Colonic mucosa (tissue), 4 donors: ENCODE data around the gene CTCFL. TPM values are rescaled to one million over a fixed set of nuclear protein-coding genes. Genes with fewer than 3 reads are reported as not detected.

Source experiments
- DNase-seq: peaks from one replicate; pipeline ENCODE4 v3.0.0-alpha.2; 2020
- H3K27ac ChIP-seq: fragments of 200-600 bp; one replicate; pipeline ENCODE4 v1.8.0; 2021
- H3K27me3 ChIP-seq: fragments of 200-600 bp; one replicate; pipeline ENCODE4 v1.8.0; 2021
- H3K36me3 ChIP-seq: fragments of 200-600 bp; one replicate; pipeline ENCODE4 v1.8.0; 2021
- H3K4me1 ChIP-seq: fragments of 200-600 bp; one replicate; pipeline ENCODE4 v1.8.0; 2021; ENCODE audit warnings: mild to moderate bottlenecking
- H3K4me3 ChIP-seq: fragments of 200-600 bp; one replicate; pipeline ENCODE4 v1.8.0; 2021
- H3K9ac ChIP-seq, 2 donors: one replicate each; pipeline ENCODE4 v1.7.0; 2013; ENCODE audit warnings: control low read depth in 2 of 2, low read depth in 2 of 2, low read length in 2 of 2
- H3K9me3 ChIP-seq: fragments of 200-600 bp; one replicate; pipeline ENCODE4 v1.8.0; 2021
- intact Hi-C: fragments of 100-400 bp; cut with DNase I; formaldehyde crosslinking; loops from one replicate; pipeline ENCODE4 v1.14.1; 2022
- total RNA-seq, 2 donors: library from RNA; stranded (reverse); fragmentation: NEBNext Ultra II Directional in 1 of 2; extraction: Animal tissue kit (Norgen Biotek cat#: 25700) in 1 of 2; gene quantifications; one replicate each; pipeline ENCODE4 v1.2.1, GENCODE V29; 2021
- TF ChIP-seq, protein P1 (sequence below): fragments of 200-600 bp; IDR thresholded peaks from one replicate; pipeline ENCODE4 v1.8.0; 2022; ENCODE audit warnings: antibody characterized with exemption, mild to moderate bottlenecking
- donor health status: healthy.
- donor health status: DM: no; HTN: no; CAD: no.
- donor health status: DM: no; HTN: no; CAD: no.

CTCFL gene
- total RNA-seq, 2 donors from 2014 or later: 0.47 TPM; not detected in 1

DNA sequence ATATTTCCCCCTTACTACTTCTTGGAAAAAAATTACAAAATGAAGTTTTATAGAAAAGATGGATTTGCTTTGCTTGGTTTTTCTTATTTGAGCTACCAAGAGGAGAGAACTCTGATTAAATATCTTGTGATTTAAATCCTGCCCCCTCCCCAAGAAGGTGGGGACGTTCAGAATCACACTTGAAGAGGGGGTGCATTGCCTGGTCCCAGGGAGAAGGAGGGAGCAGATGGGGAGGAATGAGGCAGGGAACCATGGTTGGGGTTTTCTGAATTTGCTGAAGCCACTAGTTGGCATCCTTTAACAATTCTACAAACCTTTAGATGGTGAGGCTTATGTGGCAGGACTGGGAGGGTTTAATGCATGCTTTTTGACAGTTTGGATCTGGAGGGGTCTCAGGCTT, 41.5 kb upstream of the CTCFL start:
- Histone ChIP-seq H3K9ac (peak overlapping the region in 1 of 2 donors; percentile 48), H3K36me3 (no peaks in the 10 kb centered on the region), H3K4me3 (no peak overlapping the region), H3K27me3 (no peaks in the 10 kb centered on the region), H3K4me1 (peaks cover 16% of the 10 kb centered on the region), H3K27ac (peak overlapping the region; percentile 64), H3K9me3 (no peaks in the 10 kb centered on the region)
- DNase-seq: no peak
- intact Hi-C loops: no loop called here
- TF ChIP-seq, protein P1, sequence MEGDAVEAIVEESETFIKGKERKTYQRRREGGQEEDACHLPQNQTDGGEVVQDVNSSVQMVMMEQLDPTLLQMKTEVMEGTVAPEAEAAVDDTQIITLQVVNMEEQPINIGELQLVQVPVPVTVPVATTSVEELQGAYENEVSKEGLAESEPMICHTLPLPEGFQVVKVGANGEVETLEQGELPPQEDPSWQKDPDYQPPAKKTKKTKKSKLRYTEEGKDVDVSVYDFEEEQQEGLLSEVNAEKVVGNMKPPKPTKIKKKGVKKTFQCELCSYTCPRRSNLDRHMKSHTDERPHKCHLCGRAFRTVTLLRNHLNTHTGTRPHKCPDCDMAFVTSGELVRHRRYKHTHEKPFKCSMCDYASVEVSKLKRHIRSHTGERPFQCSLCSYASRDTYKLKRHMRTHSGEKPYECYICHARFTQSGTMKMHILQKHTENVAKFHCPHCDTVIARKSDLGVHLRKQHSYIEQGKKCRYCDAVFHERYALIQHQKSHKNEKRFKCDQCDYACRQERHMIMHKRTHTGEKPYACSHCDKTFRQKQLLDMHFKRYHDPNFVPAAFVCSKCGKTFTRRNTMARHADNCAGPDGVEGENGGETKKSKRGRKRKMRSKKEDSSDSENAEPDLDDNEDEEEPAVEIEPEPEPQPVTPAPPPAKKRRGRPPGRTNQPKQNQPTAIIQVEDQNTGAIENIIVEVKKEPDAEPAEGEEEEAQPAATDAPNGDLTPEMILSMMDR: no peak

DNA sequence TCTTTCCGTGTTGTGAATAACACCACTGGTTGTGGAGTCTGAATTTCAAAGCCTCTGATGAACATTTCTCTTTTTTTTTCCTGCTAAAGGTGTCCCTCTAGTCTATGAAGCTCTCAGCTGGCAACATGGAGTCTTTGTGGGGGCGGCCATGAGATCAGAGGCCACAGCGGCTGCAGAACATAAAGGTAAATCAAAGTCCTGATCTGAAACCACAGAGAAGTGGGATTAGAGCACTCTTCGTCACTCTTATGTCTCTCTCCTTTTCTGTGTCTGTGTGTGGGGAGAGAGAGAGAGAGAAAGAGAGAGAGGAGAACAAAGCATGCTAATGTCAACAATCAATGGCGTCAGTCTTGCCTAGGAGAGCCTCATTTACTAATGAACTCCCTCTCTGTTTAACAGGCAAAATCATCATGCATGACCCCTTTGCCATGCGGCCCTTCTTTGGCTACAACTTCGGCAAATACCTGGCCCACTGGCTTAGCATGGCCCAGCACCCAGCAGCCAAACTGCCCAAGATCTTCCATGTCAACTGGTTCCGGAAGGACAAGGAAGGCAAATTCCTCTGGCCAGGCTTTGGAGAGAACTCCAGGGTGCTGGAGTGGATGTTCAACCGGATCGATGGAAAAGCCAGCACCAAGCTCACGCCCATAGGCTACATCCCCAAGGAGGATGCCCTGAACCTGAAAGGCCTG, 40.2 kb upstream of the CTCFL start:
- DNase-seq: no peak
- Histone ChIP-seq H3K9ac (peak overlapping the region in 1 of 2 donors; percentile 42), H3K36me3 (no peaks in the 10 kb centered on the region), H3K27ac (no peak overlapping the region), H3K9me3 (no peaks in the 10 kb centered on the region), H3K4me3 (no peak overlapping the region), H3K27me3 (no peaks in the 10 kb centered on the region), H3K4me1 (peaks cover 9% of the 10 kb centered on the region)
- intact Hi-C loops: no loop called here
- TF ChIP-seq, protein P1: no peak

DNA sequence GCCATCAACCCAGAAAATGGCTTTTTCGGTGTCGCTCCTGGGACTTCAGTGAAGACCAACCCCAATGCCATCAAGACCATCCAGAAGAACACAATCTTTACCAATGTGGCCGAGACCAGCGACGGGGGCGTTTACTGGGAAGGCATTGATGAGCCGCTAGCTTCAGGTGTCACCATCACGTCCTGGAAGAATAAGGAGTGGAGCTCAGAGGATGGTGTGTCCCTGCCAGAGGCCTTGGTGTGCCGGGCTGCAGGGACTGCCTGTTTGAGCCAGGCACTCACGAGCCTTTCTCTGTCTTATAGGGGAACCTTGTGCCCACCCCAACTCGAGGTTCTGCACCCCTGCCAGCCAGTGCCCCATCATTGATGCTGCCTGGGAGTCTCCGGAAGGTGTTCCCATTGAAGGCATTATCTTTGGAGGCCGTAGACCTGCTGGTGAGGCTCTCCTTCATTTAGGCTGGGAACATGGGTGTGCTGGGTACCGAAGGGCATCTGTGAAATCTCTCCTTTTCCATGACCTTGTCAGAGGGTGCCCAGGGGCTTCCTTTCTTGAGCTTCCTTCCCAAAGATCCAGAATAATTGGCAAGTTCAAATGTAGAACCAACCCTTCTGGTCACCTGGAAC, 39.4 kb upstream of the CTCFL start:
- no peak overlapping the region for H3K9ac ChIP-seq
- DNase-seq: no peak
- H3K4me3 ChIP-seq: no peak overlapping the region
- intact Hi-C loops: no loop called here
- no peak overlapping the region for H3K27ac ChIP-seq
- no peaks in the 10 kb centered on the region for H3K27me3 ChIP-seq
- H3K9me3 ChIP-seq: no peaks in the 10 kb centered on the region
- peaks cover 7% of the 10 kb centered on the region for H3K4me1 ChIP-seq
- TF ChIP-seq, protein P1: no peak
- no peaks in the 10 kb centered on the region for H3K36me3 ChIP-seq

DNA sequence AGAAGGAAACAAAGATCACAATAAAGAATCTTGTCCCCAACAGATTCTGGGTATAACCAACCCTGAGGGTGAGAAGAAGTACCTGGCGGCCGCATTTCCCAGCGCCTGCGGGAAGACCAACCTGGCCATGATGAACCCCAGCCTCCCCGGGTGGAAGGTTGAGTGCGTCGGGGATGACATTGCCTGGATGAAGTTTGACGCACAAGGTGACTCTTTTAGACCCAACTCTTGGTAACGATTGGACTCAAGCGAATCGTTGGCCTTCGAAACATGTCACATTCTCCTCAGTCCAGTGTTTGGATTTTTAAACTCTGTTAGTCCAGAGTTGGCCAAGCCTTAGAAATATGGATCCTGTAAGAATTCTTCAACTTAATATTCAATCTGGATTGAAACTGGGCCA, 38.6 kb upstream of the CTCFL start:
- TF ChIP-seq, protein P1: no peak

DNA sequence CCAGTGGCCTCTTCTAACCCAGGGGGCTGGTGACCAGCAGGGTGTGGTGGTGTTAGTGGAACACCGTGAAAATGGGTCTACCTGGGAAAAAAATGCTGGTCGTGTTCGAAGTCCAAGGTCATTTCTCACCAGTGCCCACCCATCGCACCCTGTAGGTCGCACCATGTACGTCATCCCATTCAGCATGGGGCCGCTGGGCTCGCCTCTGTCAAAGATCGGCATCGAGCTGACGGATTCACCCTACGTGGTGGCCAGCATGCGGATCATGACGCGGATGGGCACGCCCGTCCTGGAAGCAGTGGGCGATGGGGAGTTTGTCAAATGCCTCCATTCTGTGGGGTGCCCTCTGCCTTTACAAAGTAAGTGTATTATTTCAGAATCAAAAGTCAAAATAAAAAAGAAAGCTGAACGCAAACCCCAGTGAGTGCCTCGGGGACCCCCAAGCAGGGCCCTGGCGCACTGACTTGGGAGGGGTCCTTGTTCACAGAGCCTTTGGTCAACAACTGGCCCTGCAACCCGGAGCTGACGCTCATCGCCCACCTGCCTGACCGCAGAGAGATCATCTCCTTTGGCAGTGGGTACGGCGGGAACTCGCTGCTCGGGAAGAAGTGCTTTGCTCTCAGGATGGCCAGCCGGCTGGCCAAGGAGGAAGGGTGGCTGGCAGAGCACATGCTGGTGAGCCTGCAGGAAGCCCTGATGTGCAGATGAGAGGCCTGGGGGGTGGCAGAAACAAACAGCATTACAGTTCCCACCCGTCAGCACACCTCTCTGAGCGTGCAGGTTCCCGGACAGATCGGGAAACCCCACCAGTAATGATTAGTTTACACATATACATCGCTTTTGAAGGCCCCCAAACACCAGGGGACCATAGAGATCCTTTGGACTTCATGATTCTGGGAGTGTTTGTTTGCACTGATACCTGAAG, 37.9 kb upstream of the CTCFL start:
- DNase-seq: no peak
- Histone ChIP-seq H3K4me3 (peak overlapping the region; percentile 10), H3K9me3 (no peaks in the 10 kb centered on the region), H3K36me3 (no peaks in the 10 kb centered on the region), H3K9ac (peak overlapping the region in 1 of 2 donors; percentile 93), H3K4me1 (peaks cover 4% of the 10 kb centered on the region), H3K27me3 (peaks cover 3% of the 10 kb centered on the region), H3K27ac (no peak overlapping the region)
- intact Hi-C loops: no loop called here
- TF ChIP-seq, protein P1: no peak

More for the DNA sequence above, 38.6 kb upstream of the CTCFL start:
- intact Hi-C loops: no loop called here
- peak overlapping the region in 1 of 2 donors; percentile 14 for H3K9ac ChIP-seq
- no peak overlapping the region for H3K27ac ChIP-seq
- no peaks in the 10 kb centered on the region for H3K9me3 ChIP-seq
- H3K4me1 ChIP-seq: peaks cover 4% of the 10 kb centered on the region
- no peaks in the 10 kb centered on the region for H3K36me3 ChIP-seq
- no peak overlapping the region for H3K4me3 ChIP-seq
- H3K27me3 ChIP-seq: no peaks in the 10 kb centered on the region
- no peak for DNase-seq
